Left renal pelvis (tissue), 4 donors: ENCODE results near the gene TAF4B. TPM values are rescaled to one million over a fixed set of nuclear protein-coding genes. Genes with fewer than 3 reads are reported as not detected.
"Not testable (repeated sequence)": the region's sequence is repeated elsewhere in the genome, so short reads cannot be mapped to it uniquely, and the experiment has no call there.

Experiments
- DNase-seq, 4 donors: peaks; one replicate each; pipeline ENCODE4 v3.0.0-alpha.2; 2013; ENCODE audit warnings: low read depth in 4 of 4, low spot score in 3 of 4
- polyA plus RNA-seq, 4 donors: library from polyadenylated mRNA; unstranded; fragments of 120-200 nt; gene quantifications; one replicate each; pipeline ENCODE4 v1.2.1, GENCODE V29; 2013; ENCODE audit not compliant: insufficient read length in 4 of 4

The TAF4B gene, protein sequence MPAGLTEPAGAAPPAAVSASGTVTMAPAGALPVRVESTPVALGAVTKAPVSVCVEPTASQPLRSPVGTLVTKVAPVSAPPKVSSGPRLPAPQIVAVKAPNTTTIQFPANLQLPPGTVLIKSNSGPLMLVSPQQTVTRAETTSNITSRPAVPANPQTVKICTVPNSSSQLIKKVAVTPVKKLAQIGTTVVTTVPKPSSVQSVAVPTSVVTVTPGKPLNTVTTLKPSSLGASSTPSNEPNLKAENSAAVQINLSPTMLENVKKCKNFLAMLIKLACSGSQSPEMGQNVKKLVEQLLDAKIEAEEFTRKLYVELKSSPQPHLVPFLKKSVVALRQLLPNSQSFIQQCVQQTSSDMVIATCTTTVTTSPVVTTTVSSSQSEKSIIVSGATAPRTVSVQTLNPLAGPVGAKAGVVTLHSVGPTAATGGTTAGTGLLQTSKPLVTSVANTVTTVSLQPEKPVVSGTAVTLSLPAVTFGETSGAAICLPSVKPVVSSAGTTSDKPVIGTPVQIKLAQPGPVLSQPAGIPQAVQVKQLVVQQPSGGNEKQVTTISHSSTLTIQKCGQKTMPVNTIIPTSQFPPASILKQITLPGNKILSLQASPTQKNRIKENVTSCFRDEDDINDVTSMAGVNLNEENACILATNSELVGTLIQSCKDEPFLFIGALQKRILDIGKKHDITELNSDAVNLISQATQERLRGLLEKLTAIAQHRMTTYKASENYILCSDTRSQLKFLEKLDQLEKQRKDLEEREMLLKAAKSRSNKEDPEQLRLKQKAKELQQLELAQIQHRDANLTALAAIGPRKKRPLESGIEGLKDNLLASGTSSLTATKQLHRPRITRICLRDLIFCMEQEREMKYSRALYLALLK
- polyA plus RNA-seq, result 1 to 10 TPM; 3.8 to 5.8 (median 4.6) TPM

DNA sequence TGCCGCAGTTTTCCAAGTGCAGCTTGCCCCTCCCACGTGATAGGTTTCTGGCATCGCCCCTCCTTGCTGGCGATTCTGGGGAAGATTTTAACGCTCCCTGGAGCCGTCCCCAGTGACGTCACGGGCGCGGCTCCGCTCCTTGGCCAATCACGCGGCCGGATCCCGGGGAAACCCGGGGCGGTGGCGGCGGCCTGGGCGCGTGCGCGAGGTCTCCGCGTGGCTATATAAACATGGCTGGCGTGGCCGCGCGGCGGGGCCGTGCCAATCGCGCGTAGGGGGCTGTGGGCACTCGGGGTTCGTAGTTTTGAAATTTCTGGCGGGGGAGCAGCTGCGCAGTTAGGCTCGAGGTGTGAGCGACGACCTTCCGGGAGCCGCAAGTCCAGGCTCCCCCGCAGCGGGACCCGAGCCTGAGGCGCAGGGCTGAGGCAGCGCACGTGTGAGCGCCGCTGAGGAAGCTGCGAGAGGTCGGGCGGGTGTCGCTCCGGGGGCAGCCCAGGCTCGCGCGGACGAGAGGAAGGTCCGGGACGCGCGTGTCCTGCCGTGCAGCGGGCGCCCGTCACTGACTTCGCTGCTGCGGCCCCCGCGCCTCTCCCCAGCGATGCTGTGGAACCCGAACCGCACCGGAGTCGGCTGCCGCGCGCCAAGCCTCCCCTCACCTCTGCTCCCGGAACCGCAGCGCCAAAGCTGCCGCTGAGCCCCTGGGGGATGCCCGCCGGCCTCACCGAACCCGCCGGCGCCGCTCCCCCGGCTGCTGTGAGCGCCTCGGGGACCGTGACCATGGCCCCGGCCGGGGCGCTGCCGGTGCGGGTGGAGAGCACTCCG, at the start of gene TAF4B:
Gene TAF4B, plus strand, starts transcription at position 217 of the 822 bp plus-strand sequence. Its CDS starts 489 bp downstream, at position 706.
- peak; percentile 82 to 88 (median 84) for DNase-seq

DNA sequence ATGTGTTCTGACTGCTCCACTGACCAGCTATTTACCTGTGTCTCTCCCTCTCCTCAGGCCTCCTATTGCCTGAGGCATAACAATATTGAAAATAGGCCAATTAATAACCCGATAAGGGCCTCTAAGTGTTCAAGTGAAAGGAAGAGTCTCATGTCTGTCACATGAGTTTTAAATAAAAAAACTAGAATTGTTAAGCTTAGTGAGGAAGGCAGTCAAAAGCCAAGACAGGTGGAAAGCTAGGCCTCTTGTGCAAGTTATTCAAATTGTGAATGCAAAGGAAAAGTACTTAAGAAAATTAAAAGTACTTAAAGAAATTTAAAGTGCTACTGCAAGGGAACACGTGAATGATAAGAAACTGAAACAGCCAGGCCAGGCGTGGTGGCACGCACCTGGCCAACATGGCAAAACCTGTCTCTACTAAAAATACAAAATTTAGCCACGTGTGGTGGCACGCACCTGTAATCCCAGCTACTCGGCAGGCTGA, 44.9 kb upstream of the TAF4B start:
- no peak for DNase-seq

DNA sequence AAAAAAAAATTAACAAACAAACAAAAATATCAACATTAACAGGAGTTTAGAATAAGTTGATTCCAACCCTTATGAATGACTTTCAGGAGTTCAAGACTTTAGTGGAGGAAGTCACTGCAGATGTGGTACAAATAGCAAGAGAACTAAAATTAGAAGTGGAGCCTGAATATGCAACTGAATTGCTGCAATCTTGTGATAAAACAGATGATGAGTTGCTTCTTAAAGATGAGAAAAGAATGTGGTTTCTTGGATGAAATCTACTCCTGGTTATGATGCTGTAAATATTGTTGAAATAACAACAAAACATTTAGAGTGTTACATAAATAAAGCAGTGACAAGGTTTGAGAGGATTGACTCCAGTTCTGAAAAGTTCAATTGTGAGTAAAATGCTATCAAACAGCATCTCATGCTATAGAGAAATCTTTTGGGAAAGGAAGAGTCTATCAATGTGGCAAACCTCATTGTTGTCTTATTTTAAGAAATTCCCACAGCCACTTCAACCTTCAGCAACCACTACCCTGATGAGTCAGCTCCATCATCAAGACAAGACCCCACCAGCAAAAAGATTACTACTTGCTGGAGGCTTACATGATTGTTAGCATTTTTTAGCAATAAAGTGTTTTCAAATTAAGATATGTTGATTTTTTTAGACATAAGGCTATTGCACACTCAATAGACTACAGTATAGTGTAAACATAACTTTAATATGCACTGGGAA, 42.7 kb upstream of the TAF4B start:
- DNase-seq, result no peak

DNA sequence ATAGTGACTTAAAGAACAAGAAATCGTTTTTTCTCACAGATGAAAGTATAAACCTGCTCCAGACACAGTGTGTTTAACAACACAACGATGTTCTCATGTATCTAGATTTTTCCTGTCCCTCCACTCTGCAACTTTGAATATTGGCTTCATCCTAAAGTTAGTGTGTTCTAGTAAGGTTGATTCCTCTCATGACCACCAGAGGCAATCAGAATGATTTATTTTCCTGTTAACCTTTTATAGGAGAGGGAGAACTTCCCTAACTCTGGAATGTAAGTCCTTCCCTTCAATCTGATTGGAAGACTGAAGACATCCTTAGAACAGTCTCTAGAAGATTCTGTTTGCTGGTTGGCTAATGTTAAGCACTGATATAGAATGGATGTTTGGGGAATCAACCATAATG, 41.0 kb upstream of the TAF4B start:
- DNase-seq, result no peak

DNA sequence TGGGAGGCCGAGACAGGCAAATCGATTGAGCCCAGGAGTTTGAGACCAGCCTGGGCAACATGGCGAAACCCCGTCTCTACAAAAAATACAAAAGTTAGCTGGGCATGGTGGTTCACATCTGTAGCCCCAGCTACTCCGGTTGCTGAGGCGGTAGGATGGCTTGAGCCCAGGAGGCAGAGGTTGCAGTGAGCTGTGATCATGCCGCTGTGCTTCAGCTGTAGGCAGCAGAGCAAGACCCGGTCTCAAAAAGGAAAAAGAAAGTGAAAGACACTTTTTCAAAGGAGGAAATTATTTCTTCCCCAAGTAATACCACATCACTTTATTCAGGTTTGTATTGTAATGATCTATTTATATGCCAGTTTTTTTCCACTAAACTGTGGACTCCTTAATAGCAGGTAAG, 35.7 kb upstream of the TAF4B start:
- no peak for DNase-seq

DNA sequence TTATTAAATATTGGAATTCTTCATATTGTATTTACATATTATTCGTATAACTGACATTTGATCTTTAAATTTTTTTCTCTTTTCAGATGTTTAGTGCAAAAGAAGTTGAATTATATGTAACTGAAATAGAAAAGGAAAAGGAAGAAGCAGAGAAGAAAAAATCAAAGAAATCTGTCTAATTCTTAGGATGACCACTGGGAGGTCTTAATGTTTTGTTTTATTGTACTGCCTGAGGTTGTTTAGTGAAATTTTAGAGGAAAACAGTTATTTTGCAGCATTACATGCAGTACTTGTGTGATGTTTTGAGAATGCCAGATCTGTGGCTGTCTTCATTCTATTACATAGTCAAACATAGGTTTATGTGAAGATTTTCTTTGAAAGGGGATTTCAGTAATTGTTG, 34.0 kb upstream of the TAF4B start:
- no peak for DNase-seq

DNA sequence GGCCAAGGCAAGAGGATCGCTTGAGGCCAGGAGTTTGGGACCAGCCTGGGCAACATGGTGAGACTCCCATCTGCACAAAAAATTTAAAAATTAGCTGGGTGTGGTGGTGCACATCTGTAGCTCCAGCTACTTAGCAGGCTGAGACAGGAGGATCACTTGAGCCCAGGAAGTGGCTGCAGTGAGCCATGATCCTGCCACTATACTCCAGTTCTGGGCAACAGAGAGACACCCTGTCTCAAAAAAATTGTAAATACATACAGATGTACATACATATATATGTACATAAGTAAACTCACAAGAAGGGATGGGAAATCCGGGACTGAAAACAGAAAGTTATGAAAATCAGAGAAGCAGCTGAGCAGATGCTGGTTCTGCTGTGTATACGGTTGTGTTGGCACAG, 29.6 kb upstream of the TAF4B start:
- DNase-seq, result no peak

DNA sequence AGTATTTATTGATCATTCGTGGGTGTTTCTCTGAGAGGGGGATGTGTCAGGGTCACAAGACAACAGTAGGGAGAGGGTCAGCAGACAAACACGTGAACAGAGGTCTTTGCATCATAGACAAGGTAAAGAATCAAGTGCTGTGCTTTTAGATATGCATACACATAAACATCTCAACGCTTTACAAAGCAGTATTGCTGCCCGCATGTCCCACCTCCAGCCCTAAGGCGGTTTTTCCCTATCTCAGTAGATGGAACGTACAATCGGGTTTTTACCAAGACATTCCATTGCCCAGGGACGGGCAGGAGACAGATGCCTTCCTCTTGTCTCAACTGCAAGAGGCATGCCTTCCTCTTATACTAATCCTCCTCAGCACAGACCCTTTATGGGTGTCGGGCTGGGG, 24.2 kb upstream of the TAF4B start:
- DNase-seq, result not testable (repeated sequence)

DNA sequence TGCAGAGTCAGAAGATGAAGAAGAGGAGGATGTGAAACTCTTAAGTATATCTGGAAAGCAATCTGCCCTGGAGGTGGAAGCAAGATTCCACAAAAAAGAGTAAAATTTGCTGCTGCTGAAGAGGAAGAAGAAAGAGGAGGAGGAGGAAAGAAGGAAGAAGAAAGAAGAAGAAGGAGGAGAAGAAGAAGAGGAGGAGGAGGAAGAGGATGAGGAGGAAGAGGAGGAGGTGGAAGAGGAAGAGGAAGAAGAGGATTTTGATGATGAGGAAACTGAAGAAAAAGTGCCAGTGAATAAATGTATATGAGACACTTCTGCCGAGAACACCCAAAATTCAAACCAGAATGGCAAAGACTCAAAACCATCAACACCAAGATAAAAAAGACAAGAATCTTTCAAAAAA, 20.9 kb upstream of the TAF4B start:
- no peak for DNase-seq

DNA sequence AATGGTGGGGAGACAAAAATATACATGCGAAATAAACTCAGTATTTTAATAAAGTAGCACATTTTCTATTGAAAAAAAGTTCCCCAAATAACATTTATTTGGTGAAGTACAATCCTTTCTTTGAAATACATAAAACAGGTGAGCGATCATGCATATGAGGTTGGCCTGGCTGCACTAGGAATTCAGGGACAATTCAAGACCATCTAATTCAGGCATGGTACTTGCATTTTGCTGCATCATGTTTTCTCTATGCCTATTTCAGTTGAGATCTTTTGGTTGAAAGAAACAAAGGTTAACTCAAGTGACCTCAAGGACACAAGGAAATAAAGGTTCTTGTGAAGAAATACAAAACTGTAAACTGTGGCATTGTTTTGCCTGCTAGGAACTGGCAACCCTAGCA, 19.8 kb upstream of the TAF4B start:
- no peak for DNase-seq

DNA sequence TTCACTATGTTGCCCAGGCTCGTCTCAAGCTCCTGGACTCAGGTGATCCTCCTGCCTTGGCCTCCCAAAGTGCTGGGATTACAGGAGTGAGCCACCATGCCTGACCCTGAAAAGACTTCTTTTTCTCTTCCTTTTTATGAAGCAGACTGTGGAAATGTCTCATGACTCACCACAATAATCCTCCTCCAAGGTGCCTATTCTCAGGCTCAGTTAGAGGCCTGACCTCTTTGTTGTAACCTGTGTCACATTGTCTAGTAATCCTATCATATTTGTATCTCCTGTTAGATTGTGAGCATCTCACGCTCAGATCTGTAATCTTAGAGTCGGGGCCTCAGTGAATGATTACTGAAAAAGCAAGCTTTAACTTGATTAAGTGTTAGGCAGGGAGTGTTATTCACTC, 18.3 kb upstream of the TAF4B start:
- no peak for DNase-seq

DNA sequence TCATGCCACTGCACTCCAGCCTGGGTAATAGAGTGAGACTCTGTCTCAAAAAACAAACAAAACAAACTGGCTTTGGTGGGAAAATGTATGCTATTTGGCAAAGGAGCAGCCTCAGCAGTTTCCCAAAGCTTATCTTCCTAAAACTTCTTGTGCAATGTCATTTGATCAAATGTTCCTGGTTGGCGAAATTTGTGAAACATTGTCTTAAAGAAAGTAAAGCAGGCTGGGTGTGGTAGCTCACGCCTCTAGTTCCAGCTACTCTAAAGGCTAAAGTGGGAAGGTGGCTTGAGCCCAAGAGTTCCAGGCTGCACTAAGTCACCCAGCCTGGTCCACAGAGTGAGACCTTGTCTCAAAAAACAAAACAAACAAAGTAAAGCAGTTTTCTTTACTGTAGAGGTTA, 17.3 kb upstream of the TAF4B start:
- DNase-seq, result no peak

DNA sequence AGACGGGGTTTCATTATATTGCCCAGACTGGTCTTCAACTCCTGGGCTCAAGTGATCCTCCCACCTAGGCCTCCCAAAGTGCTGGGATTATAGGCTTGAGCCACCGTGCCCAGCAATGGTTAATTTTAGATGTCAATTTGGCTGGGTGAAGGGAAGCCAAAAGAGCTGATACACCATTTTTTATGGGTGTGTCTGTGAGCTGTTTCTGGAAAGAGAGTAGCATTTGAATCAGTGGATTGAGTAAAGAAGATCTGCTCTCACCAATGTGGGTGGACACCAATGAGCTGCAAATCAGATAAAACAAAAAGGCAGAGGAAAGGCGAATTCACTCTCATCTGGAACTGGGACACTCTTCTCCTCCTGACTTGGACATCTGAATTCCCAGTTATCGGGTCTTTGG, 16.1 kb upstream of the TAF4B start:
- no peak for DNase-seq

DNA sequence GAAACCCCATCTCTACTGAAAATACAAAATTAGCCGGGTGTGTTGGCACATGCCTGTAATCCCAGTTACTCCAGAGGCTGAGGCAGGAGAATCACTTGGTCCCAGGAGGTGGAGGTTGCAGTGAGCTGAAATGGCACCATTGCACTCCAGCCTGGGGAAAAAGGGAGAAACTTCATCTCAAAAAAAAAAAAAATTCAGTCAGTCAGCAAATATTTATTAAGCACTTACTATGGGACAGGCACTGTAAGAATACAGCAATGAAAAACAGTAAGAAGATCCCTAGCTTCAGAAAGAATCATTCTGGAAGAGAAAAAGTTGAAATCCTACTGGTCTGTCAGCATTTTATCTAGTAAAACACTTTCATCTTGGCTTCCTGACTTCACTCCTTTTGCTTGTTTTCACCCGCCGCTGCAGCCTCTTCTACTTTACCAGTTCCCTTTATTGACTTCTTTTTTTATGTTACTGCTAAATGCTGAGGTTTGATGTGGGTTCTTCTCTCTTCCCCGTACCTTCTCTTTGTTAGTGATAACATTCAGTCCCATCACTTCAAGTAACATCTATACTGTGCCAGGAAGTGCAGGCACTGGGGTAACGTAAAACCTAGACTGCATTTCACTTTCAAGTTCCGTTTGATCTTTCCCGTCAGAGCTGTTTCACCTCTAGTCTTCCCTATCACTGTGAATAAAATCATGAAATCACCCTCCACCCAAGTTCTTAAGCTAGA, 10.8 kb upstream of the TAF4B start:
- no peak for DNase-seq

DNA sequence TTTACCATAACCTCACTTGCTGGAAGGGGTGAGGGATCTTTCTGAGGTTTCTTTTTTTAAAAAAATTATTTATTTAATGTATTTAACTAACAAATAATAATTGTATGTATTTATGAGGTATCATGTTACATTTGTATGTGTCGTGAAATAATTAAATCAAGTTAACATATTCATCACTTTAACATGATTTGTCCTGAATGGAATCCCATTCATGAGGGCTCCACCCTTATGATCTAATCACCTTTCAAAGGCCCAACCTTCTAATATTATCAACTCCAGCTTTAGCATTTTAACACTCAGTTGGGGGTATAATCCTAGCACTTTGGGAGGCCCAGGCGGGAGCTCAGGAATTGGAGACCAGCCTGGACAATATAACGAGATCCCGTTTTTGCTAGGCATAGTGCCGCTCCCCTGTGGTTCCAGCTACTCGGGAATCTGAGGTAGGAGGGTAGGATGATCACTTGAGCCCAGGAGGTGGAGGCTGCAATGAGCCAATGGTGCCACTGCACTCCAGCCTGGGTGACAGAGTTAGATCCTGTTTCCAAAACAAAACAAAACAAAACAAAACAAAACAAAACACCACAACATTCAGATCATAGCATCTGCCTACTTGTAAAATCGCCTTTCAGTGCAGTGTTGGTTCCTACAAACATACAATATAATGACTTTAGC, 1.1 kb upstream of the TAF4B start:
- DNase-seq, result no peak

DNA sequence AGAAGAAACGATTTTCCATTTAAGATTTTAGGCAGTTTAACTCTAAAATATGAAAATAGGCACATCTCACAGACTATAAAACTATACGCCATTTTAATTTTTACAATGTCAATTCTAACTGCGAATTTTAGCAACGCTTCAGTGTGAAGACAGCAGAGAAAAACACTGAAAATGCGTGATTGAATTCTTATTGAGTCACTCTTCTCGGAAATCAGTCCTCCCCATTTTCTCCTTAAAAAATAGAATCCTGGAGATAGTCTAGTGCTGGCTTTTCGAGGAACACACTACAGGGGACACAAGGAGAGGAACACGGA, 373 bp upstream of the TAF4B start:
- no peak for DNase-seq

DNA sequence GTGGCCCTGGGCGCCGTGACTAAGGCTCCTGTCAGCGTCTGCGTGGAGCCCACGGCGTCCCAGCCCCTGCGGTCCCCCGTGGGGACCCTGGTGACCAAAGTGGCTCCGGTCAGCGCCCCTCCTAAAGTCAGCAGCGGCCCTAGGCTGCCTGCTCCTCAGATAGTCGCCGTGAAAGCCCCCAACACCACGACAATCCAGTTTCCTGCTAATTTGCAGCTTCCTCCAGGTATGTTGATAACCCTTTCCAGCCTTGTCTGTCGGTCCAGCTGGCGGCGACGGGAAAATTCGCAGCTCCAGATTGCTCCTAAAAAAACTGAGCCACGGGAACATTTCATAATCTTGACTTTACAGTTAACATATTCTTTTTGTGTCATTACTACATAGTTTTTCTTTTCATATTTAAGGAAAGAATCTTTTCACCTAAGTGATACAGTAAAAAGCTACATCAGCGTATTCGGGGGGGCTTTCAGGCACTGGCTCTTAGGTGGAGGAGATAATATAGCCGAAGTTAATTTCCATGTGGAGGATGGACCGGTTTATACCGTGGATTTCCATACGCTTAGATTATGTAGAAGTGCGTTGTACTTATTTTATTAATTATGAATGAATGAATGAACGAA, 916 bp downstream of the TAF4B start:
- DNase-seq, result peak in 1 of 4 donors; percentile 5

DNA sequence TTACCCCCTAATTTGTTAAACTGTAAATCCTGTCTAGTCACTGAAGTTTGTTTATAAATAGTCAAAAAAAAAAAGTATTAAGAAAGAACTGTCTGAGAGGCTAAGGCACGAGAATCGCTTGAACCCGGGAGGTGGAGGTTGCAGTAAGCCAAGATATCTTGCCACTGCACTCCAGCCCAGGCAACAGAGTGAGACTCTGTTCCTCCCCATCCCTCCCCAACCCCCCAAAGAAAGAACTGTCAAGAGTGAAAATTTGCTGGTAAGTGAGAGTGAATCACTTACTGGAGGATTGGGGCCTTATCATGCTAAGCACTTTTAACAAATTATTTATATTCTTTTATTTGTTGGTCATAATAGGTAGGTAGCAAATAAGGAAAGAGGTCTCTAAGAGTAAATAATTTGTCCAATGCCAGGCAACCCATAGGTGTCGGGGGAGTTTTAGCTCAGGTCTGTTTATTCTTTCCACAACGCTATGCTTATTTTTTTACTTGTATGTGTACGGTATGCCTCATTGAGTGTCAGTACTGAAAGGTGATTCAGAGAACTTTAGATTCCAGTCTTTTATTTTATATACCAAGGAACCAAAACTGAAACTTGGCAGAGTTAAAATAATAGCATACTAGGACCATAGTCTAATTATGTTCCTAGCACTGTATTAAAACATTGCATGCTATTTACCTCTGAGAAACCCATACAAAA, 2.5 kb downstream of the TAF4B start:
- DNase-seq, result no peak
